HG03060 (cell line): Measurements from ENCODE around the gene PIEZO2.

Source experiments
- ATAC-seq: cut with Tn5 transposase; IDR thresholded peaks from one replicate; pipeline ENCODE4 v1.9.1; 2021; ENCODE audit warnings: low read depth, moderate number of reproducible peaks; ENCODE audit not compliant: unreplicated experiment

Gene PIEZO2

GRCh38 chr18:10718809-10719208 is 430.6 kb downstream of the PIEZO2 start:
- no peak for ATAC-seq

GRCh38 chr18:10715791-10716190 is 433.6 kb downstream of the PIEZO2 start:
- no peak for ATAC-seq

- no peak for ATAC-seq
These were observed 436.0 kb downstream of the PIEZO2 start for GRCh38 chr18:10713409-10713808.

- no peak for ATAC-seq
These were observed 442.1 kb downstream of the PIEZO2 start for GRCh38 chr18:10707294-10707693.

- ATAC-seq = no peak
These were observed 443.6 kb downstream of the PIEZO2 start for GRCh38 chr18:10705786-10706185.

GRCh38 chr18:10705291-10705690 is 444.1 kb downstream of the PIEZO2 start:
- no peak for ATAC-seq

- no peak for ATAC-seq
These were observed 447.2 kb downstream of the PIEZO2 start for GRCh38 chr18:10702206-10702605.

GRCh38 chr18:10690366-10690765 is 459.0 kb downstream of the PIEZO2 start:
- ATAC-seq = no peak

GRCh38 chr18:10690035-10690329 is 459.4 kb downstream of the PIEZO2 start:
- no peak for ATAC-seq

- ATAC-seq = no peak
These were observed 459.9 kb downstream of the PIEZO2 start for GRCh38 chr18:10689236-10690034.

GRCh38 chr18:10688766-10689165 is 460.6 kb downstream of the PIEZO2 start:
- ATAC-seq = no peak

GRCh38 chr18:10687161-10687925 is 462.0 kb downstream of the PIEZO2 start:
- no peak for ATAC-seq

- no peak for ATAC-seq
These were observed 463.1 kb downstream of the PIEZO2 start for GRCh38 chr18:10686308-10686707.

- ATAC-seq = no peak
These were observed 463.9 kb downstream of the PIEZO2 start for GRCh38 chr18:10685484-10685883.

- no peak for ATAC-seq
These were observed 467.0 kb downstream of the PIEZO2 start for GRCh38 chr18:10682368-10682714.

- no peak for ATAC-seq
These were observed 467.6 kb downstream of the PIEZO2 start for GRCh38 chr18:10681581-10682367.

GRCh38 chr18:10680271-10680596 is 469.1 kb downstream of the PIEZO2 start:
- no peak for ATAC-seq

GRCh38 chr18:10679557-10680270 is 469.7 kb downstream of the PIEZO2 start:
- ATAC-seq = no peak

- ATAC-seq = no peak
These were observed 477.9 kb downstream of the PIEZO2 start for GRCh38 chr18:10671441-10671840.

- no peak for ATAC-seq
These were observed 478.5 kb downstream of the PIEZO2 start for GRCh38 chr18:10670856-10671255.
